Panc1 (cell line): ENCODE results near the gene CACNA1D.

ENCODE experiments used
- CTCF ChIP-seq: fragments of 450-650 bp; IDR thresholded peaks from 2 replicates; pipeline ENCODE4 v1.5.1; 2017; ENCODE audit warnings: mild to moderate bottlenecking
- POLR2AphosphoS5 ChIP-seq: IDR thresholded peaks from 2 replicates; pipeline ENCODE4 v1.6.1; 2012; ENCODE audit warnings: mild to moderate bottlenecking, low read depth, low read length, moderate library complexity
- REST ChIP-seq, 2 experiments: IDR thresholded peaks; 2 replicates each; pipeline ENCODE4 v1.6.1; 2011 to 2012; ENCODE audit warnings: low read depth in 2 of 2, control low read depth in 1 of 2, low read length in 1 of 2, mild to moderate bottlenecking in 1 of 2, moderate library complexity in 1 of 2; ENCODE audit not compliant: insufficient read depth in 1 of 2

GRCh38 chr3:53816425-53816824, 322.0 kb downstream of the CACNA1D start:
- TF ChIP-seq CTCF: no peak
- no peak for TF ChIP-seq REST (IDR thresholded peaks at IDR 0.05; ENCODE audit: insufficient read depth in 1 of 2, low read depth in 2 of 2, low read length in 1 of 2)
- no peak for TF ChIP-seq POLR2AphosphoS5
